HUES6 (cell line): ENCODE measurements around the gene TMEM270.

ENCODE experiments used
- H3K27ac ChIP-seq: 2 replicates; pipeline ENCODE4 v1.7.0; 2013; ENCODE audit warnings: low read depth, mild to moderate bottlenecking, low read length, inconsistent platforms
- H3K27me3 ChIP-seq: 2 replicates; pipeline ENCODE4 v1.6.1; 2013; ENCODE audit warnings: low read length; ENCODE audit not compliant: control insufficient read depth, insufficient read depth
- H3K36me3 ChIP-seq: 2 replicates; pipeline ENCODE4 v1.6.1; 2013; ENCODE audit warnings: low read length; ENCODE audit not compliant: control insufficient read depth, insufficient read depth
- H3K4me1 ChIP-seq: 2 replicates; pipeline ENCODE4 v1.6.1; 2013; ENCODE audit warnings: low read length; ENCODE audit not compliant: control insufficient read depth, insufficient read depth
- H3K4me3 ChIP-seq: 2 replicates; pipeline ENCODE4 v1.5.1; 2013; ENCODE audit warnings: low read depth, low read length
- H3K9ac ChIP-seq: one replicate; pipeline ENCODE4 v1.6.1; 2013; ENCODE audit warnings: mild to moderate bottlenecking, low read length
- H3K9me3 ChIP-seq: 2 replicates; pipeline ENCODE4 v1.6.1; 2013; ENCODE audit warnings: low read depth, low read length; ENCODE audit not compliant: control insufficient read depth, insufficient read depth

The TMEM270 gene

GRCh38 chr7:73909996-73910395, 49.0 kb downstream of the TMEM270 start:
- Histone ChIP-seq H3K9ac (no peak overlapping the region), H3K27ac (no peak overlapping the region), H3K4me3 (no peak overlapping the region), H3K27me3 (no peaks in the 10 kb centered on the region), H3K9me3 (no peaks in the 10 kb centered on the region), H3K36me3 (no peaks in the 10 kb centered on the region), H3K4me1 (peaks cover 8% of the 10 kb centered on the region; the same call in 1 of the 2 replicates)

- H3K36me3 ChIP-seq, result no peaks in the 10 kb centered on the region
- H3K4me1 ChIP-seq, result peaks cover 8% of the 10 kb centered on the region; the same call in 1 of the 2 replicates
- no peaks in the 10 kb centered on the region for H3K27me3 ChIP-seq
- H3K9me3 ChIP-seq, result no peaks in the 10 kb centered on the region
- H3K9ac ChIP-seq, result no peak overlapping the region
- H3K4me3 ChIP-seq, result no peak overlapping the region
- H3K27ac ChIP-seq, result no peak overlapping the region
Observed at GRCh38 chr7:73912223-73912622, 51.3 kb downstream of the TMEM270 start.
